ENCODE results near the gene ZFYVE26.

The ZFYVE26 gene

DNA sequence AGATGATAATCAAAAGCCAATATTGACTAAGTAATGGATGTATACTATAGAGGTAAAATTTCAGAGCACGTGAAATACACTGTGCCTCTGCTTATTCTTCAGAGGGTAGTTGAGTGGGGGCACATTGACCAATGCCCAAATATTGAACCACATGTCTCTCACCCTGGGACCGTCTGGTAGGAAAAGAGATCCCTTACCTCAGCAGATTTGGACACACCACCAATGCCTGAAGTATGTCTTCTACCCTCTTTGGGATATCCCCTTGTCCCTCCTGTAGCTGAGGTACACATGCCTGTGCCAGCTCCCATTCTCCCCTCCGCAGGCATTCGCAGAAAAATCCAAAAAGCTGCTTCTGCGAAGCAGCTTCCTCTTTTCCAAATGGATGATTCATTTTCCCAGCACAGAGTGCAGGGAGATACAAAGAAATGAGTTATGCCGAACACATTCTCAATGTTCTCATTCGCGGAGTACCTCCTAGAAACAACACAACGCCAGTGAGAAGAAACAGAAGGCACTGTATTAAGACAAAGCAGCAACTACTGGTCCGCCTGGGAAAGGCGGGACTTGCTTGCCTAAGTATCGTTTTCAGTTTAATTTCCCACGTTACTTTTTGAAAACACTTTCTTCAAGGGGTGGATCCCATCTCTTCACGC is 691 bp downstream of the ZFYVE26 start:
- no peak for DNase-seq (ENCODE audit: low read depth)

DNA sequence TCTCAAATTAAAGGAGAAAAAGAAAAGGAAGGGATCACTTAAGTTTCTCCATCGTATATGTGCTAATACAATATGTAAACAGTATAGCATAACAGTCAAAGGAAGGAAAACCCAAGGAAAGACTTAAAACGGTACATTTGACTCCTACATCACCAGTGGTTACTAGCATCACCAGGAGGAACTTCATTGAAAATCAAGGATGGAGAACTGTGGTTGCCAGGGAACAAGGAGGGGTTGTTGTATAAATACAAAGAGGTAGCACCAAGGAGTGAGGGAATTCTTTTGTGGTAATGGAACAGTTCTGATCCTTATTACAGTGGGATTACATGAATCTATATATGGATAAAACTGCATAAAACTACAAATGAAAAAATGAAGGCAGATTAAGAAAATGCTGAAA is 1.6 kb downstream of the ZFYVE26 start:
- DNase-seq (ENCODE audit: low read depth) = no peak

DNA sequence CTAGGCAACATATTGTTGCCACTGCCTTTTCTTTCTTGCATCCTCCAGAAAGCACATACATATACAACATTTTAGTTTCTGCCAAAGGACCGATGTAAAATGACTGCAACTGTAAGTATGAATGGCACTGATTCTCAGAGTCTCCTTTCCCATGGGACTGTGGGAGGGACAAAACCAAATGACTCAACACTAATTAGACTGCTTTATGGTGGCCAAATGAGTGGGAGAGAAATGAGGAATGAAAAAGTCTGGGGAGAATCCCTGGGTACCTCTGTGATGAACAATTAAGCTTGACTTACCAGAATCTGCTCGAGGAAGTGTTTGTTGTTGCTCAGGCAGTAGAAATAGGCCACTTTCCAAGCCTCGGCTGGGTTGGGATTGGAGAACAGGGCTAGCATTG is 10.1 kb downstream of the ZFYVE26 start:
- no peak for DNase-seq (ENCODE audit: low read depth)

DNA sequence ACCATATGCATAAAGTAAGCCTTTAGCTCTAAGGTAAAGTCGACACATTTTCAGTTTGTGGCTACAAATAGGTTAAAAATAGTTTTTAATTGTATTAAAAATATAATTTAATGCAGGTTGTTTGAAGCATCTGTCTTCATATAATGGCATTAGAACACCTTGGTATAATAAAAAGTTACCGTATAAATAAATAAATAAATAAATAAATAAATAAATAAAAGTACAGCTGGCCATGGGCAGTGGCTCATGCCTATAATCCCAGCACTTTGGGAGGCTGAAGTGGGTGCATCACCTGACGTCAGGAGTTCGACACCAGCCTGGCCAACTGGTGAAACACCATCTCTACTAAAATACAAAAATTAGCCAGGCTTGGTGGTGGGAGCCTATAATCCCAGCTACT is 15.6 kb downstream of the ZFYVE26 start:
- no peak for DNase-seq (ENCODE audit: low read depth)

DNA sequence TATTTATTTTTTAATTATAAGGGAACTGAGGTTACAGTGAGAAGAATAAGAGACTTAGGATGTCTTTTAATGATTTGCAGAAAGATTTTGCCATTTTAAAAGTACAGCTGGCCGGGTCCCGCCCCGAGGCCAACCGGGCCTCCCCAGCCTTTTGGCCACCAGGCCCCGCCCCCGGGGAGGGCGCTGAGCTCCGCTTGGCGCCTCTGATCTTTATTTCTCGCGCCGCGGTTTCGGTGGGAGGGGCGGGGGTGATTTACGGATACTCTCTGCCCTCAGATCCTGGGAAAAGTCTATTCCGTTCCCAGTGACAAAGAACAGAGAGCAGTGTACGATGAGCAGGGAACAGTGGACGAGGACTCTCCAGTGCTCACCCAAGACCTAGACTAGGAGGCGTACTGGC is 17.7 kb downstream of the ZFYVE26 start:
- DNase-seq (ENCODE audit: low read depth) = no peak

DNA sequence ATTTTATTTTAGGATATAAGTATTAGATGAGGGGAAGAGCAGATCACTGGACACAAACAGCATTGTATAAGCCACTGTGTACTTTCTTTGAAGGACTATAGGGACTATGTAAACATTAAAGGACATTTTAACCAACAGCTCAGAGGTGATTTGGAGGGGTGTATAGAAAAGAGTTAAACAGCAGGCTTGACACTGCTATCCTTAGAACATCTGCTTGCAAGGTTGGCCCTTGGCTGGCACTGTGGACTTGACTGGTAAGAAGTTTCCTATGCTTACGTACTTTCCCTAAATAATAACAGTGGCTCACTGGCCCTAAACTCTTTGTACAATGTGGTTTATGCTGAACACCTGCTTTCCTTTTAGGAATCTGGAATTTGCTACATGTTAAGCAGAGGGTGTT is 28.7 kb downstream of the ZFYVE26 start:
- DNase-seq (ENCODE audit: low read depth) = no peak

DNA sequence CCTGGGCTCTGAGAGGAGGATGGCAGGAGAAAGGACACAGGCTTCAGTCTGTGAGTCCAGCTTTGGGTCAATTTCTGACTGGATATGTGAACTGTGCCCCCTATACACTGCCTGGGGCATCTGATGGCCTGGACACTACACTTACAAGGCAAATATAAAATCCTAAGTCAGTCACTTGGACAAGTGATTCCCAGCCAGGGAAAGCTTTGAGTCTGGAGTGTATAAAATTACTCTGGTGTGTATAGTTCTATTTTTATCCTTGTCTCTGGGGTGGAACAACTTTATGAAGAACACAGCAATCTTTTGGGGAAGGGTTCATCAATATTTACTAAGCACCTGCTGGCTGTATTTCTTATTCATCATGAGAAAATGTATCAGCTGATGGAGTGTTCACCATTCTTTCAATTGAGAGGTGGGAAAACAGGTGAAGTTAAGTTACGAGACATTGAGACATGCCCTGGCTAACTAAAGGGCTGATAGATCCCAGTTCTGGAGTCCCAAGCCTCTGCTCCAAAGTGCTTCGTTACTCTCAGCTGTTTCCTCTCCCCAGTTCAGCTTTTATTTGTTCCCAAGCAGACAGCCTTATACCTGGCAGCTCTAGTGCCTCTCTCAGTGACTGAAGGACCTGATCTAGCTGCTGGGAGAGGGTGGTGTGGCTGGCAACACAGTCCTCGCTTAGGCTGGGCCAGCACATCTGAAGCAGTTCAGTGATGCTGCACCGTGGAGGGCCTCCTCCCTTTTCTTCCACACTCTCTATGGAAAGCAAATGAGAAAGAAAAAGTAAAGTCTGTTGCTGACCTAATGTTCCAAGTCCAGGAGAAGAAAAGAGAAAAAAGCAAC is 30.9 kb downstream of the ZFYVE26 start:
- DNase-seq (ENCODE audit: low read depth) = no peak

DNA sequence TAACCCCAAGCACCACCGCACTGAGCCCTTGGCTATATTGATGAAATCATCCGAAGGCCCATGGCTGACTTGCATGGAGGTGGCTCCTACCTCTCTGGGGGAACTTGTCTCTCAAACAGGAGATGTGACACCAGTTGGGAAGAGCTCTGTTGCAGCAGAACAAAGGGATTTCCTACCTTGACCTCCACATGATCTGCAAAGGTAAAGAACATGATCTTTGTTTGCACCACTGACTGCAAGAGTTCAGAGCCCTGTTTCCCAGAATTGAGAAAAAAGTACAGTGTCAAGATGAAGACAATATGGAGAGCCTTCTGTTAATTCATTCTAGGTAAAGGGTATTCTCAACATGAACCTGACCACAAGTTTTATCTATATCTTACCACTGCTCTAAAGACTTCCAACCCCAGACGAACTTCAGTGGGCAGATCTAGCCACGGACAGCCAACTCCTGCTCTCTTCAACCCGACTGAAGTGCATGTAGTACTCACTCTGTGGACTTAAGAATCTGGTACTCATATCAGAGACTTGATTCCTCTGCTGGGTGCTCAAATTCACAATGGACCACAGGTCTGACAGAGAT is 32.1 kb downstream of the ZFYVE26 start:
- DNase-seq (ENCODE audit: low read depth) = no peak

DNA sequence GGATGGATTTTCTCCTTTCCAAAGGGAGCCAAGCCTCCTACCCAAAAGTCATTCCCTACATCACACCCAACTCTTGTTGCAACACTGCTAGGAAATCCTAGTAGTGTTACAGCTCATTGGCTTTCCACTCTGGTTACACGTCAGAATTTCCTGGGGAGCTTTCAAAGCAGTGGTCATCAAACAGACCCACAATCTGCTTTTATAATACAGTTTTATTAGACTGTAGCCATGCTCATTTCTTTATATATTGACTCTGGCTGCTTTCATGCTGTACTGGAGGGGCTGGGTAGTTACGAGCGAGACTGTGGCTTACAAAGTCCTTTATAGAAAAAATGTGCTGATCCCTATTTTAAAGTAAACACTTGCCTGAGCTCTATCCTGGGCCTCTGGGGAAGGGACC is 34.3 kb downstream of the ZFYVE26 start:
- no peak for DNase-seq (ENCODE audit: low read depth)

DNA sequence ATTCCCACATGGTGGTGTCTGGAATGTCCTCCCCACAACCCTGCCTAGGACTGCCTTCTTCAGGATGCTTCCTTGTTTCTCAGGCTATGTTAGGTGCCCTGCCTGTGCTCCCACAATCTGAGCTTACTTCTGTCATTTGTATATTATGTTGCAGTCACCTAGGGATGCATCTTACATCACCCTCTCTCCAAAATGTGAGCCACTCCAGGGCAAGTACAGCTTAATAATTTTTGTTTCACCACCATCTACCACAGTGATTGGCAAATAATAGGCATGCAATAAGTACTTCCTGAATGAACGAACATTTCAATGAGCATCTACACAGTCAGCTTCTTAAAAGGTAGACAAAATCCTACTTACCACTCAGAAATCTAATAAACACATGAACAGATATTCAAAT is 37.6 kb downstream of the ZFYVE26 start:
- DNase-seq (ENCODE audit: low read depth) = no peak

DNA sequence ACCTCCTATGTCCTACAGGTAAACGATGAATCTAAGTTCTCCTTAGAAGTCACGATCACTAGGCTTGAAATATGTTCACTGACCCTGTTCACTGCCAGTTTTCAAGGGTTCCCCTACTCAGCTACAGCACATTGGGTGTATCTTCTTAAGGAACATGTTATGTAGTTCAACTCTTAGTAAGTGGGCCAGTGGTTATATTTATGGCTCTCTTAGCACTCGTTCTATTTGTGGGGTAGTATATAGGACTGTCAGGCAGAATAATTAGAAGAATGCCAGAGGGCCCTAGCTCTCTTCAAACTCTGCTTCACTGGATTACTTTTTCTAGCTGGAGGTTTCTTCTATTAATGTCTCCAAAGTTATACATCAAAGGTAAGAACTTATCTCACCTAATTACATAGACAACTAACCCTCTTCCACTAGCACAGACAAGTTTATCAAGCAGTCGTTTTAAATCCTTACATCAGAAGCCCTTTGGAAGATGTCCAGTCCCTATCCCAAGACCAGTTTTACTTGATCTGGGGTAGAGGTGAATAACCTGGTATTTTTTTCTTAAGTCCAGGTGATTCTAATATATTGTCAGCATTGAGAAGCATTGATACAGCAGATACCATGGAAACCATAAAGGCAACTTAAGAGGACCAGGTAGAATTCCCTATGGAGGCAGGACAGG is 39.6 kb downstream of the ZFYVE26 start:
- DNase-seq (ENCODE audit: low read depth) = no peak

DNA sequence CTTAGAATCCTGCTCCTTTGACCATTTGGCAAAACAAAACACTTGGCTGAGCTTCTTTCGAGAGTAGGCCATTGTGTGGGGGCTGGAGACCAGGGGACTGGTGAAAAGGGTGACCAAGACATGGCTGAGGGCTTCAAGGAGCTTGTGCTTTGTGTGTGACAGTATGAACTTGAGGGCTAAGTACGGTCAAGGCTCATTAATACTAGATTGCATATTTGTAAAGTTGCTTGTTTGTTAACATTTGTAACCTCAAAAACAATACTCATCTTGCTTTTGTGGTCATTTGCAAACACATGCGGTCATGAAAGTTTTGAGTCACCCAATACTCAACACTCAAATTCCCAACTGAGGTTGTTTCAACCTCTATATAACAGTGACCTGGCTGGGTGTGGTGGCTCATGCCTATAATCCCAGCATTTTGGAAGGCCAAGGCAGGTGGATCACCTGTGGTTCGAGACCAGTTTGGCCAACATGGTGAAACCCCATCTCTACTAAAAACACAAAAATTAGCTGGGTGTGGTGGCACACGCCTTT is 42.5 kb downstream of the ZFYVE26 start:
- DNase-seq (ENCODE audit: low read depth) = no peak

DNA sequence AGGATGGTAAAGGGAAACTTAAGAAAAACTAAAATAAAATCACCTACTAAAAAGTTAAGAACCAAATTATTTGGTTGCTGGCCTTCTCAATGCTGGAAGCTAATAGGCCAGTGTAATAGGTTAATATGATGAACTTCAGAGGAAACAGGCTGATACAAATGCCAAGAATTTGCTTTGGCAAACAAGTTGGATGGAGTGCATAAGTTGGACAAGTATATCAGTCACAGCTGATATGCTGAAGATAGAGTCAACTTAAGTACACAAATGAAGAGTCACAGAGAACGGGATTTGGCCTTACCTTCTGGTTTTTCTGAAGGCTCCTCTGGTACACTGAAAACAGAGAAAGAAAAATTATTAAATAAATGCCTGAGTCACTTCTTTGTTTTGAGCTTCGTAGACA is 48.2 kb downstream of the ZFYVE26 start:
- no peak for DNase-seq (ENCODE audit: low read depth)

DNA sequence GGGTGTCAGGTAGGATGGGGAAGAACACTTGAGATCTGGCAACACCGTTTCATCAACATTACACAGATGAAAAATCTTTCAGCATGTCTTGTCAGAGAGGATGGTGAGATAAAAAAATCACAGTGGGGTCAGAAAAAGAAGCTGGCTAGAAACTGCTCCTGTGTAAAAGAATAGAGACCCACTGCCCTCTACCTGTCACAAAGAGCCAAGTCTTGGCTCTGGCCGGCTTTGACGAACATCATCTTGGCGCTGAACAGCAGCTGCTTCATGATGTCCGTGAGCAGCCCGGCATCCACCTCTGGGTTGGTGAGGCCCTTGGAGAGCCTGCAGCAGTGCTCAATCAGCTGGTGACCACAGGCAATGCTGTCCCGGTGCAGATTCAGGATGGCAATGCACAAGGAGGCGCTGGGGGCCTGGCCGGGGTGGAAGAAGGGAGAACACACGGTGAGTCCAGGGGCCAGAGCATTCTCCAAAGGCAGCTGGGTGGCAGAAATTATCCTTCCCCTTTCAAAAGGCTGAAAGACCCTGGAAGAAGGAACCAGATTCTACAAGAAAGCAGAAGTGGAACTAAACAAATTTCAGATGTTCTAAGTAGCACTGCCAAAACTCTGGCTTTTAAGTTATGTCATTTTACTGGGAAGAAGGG is 50.2 kb downstream of the ZFYVE26 start:
- DNase-seq (ENCODE audit: low read depth) = no peak

DNA sequence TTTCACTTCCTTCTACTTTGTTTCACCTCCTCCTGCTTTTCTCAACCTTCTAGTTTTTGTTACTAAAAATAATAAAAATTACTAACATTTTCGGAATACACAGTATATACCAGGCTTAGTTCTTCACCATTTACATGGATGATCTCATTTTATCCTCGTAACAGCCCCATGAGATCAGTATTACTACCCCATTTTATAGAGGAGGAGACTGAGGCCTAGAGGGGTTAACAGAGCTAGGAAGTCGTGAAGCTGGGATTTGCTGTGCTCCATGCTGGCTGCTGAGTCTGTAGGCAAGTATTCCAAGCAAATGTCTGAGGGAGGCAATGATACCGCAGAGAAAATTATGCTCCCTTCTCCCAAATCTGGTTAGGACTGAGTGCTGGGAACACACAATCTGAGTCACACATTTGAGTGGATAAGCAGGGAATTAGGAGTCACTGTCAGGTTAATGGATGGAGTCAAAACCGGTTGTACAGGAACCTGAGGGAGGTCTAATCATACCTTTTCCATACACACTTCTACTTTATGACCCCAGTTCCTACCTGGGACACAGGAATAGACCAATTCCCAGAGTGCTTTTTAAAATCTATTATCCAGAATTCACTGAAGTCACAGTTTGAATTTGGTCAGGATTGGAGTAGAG is 51.1 kb downstream of the ZFYVE26 start:
- DNase-seq (ENCODE audit: low read depth) = no peak

DNA sequence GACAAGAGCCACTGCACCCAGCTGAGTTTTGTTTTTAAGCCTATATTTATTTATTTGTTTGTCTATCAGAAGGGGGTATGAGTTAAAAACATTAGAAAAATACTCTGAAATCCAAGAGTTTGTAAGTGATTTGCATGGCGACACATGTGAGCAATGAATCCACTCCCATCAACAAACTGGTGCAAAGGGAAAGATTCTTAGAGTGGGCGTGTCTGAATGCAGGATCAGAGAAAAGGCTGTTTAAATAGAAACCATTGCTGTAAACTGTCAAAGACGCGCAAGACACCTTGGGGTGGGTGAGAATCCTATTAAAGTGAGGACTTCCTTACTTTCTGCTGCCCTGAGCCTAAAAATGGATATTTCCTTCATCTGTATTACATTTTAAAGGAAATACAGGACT is 51.9 kb downstream of the ZFYVE26 start:
- no peak for DNase-seq (ENCODE audit: low read depth)

DNA sequence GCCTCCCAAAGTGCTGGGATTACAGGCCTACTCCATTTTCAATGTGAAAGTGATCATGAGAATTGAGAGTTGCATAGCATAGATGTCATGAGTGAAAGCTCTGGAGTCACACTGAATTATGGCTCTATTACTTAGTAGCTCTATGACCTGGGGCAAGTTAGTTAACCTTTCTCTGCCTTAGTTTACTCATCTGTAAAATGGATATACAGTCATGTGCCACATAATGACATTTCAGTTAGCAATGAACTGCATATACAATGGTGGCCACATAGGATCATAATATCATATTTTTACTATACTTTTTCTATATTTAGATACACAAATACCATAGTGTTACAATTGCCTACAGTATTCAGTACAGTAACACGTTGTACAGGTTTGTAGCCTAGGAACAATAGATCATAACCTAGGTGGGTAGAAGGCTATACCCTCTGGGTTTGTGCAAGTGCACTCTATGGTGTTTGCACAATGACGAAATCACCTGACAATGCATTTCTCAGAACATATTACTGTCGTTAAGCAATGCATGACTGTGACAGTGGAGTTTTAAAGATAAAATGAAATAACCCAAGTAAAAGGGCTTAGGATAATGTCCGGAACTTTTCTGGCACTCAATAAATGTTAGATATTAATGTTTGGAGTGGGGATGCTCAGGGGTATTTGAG is 53.1 kb downstream of the ZFYVE26 start:
- no peak for DNase-seq (ENCODE audit: low read depth)

DNA sequence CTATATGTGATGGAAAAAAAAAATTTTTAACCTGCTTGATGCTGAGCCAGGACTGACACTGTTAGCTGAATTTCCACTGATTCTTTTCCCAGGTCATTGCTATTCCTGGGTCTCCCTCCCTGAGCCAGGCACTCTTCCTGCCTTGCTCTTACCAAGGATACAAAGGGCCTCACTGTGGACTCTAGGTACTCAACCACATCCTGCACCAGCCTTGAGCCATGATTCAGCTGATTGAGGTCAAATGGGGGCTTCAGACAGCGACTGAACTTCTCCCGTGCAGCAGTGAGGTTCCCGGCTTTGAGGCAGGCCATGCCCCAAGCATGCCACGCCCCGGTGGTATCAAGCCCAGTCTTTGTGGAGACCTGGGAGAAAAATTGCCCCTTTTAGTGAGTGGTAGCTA is 54.3 kb downstream of the ZFYVE26 start:
- DNase-seq (ENCODE audit: low read depth) = no peak

DNA sequence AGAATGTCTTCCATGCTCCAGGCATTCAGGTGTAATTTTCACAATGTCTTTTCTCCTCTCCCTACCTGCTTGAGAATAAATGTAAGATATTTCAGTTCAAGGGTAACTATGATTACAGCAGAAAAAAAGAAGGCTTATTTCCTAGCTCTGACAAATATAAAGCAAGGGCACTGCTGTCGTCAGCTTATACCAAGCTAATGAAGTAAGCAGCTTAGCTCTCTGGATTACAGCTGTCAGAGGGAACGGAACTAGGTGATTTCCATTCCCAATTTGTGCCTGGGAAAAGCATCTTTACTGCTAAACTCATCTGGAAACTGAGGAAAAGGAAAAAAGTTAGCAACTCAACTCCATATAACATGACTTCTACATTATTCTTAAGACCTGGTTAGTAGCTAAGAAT is 56.5 kb downstream of the ZFYVE26 start:
- no peak for DNase-seq (ENCODE audit: low read depth)

DNA sequence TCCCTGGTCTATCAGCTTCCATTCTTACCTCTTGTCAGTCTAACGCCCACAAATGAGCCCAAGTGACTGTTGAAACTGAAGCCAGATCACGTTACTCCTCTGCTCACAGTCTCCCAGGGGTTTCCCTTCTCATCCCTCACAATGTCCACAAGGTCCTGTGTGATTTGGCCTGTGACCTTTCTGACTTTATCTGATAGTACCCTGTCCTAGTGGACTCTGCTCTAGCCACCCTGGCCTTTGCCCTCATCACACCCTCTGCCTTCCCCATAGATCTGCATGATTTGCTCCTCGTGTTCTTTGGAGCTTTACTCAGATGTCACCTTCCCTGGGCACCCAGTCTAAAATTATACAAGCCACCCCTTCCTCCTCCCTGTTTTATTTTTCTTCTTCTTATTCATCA is 59.2 kb downstream of the ZFYVE26 start:
- DNase-seq (ENCODE audit: low read depth) = no peak

DNA sequence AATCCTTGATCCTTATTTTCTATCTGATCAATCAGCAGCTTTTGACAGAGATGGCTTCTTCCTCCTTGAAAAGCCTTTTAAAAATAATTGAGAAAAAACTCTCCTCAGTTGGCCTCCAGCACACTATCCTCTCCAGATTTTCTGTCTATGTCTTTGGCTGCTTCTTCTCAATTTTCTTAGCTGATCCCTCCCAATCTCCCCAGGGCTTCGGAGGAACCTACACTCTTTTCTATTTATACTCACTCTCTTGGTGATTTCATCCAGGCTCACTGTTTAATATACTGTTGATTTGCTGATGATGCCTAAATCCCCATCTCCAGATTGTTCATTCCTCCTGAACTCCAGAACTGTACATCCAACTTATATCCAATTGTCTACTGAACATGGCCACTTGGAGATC is 59.9 kb downstream of the ZFYVE26 start:
- DNase-seq (ENCODE audit: low read depth) = no peak

Data from stimulated activated CD8-positive, alpha-beta memory T cell treated with anti-CD3 and anti-CD28 coated beads, Interleukin-15, amount 100 ng/mL, for 24 hours (primary cell).